ENCODE data around the gene ACTG1.

DNA sequence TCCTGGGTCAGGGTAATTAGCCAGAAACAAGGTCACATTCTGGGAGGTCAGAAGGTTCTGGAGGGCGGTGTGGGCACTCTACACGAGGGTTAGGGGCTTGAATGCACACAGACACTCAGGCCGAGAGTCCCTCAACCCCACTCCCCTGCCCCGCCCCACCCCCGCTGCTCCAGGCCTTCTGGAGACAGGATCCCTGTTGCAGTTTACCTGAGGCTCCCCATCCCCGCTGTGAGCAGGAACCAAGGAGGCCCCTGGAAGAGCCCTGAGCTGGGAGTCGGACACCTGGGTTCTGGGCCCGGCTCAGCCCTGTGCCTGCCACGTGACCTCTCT is 4.4 kb upstream of the ACTG1 start:
- TF ChIP-seq, protein P1, sequence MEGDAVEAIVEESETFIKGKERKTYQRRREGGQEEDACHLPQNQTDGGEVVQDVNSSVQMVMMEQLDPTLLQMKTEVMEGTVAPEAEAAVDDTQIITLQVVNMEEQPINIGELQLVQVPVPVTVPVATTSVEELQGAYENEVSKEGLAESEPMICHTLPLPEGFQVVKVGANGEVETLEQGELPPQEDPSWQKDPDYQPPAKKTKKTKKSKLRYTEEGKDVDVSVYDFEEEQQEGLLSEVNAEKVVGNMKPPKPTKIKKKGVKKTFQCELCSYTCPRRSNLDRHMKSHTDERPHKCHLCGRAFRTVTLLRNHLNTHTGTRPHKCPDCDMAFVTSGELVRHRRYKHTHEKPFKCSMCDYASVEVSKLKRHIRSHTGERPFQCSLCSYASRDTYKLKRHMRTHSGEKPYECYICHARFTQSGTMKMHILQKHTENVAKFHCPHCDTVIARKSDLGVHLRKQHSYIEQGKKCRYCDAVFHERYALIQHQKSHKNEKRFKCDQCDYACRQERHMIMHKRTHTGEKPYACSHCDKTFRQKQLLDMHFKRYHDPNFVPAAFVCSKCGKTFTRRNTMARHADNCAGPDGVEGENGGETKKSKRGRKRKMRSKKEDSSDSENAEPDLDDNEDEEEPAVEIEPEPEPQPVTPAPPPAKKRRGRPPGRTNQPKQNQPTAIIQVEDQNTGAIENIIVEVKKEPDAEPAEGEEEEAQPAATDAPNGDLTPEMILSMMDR (IDR thresholded peaks at IDR 0.05) = no peak
- TF ChIP-seq ETV6 (CRISPR knock-in tag; IDR thresholded peaks at IDR 0.05) (no peak), TEAD4 (CRISPR knock-in tag; IDR thresholded peaks at IDR 0.05) (no peak), IRF2 (CRISPR knock-in tag; IDR thresholded peaks at IDR 0.05; ENCODE audit: borderline replicate concordance, low read depth) (no peak), FOXP1 (CRISPR knock-in tag; IDR thresholded peaks at IDR 0.05; ENCODE audit: borderline replicate concordance) (no peak)
- TF ChIP-seq, protein P2, sequence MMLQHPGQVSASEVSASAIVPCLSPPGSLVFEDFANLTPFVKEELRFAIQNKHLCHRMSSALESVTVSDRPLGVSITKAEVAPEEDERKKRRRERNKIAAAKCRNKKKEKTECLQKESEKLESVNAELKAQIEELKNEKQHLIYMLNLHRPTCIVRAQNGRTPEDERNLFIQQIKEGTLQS (CRISPR knock-in tag; conservative IDR thresholded peaks at IDR 0.05) = no peak

All from WTC11 (cell line).